ENCODE results near the gene UBFD1. TPM values are rescaled to one million over a fixed set of nuclear protein-coding genes. Genes with fewer than 3 reads are reported as not detected.

UBFD1 gene
- total RNA-seq, 1 donor from 2014 or later = 39.1 TPM

- TF ChIP-seq, protein P1, sequence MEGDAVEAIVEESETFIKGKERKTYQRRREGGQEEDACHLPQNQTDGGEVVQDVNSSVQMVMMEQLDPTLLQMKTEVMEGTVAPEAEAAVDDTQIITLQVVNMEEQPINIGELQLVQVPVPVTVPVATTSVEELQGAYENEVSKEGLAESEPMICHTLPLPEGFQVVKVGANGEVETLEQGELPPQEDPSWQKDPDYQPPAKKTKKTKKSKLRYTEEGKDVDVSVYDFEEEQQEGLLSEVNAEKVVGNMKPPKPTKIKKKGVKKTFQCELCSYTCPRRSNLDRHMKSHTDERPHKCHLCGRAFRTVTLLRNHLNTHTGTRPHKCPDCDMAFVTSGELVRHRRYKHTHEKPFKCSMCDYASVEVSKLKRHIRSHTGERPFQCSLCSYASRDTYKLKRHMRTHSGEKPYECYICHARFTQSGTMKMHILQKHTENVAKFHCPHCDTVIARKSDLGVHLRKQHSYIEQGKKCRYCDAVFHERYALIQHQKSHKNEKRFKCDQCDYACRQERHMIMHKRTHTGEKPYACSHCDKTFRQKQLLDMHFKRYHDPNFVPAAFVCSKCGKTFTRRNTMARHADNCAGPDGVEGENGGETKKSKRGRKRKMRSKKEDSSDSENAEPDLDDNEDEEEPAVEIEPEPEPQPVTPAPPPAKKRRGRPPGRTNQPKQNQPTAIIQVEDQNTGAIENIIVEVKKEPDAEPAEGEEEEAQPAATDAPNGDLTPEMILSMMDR (IDR thresholded peaks at IDR 0.05) = no peak
- Histone ChIP-seq H3K4me3 (no peak overlapping the region), H3K27ac (no peak overlapping the region), H3K36me3 (peaks cover 55% of the 10 kb centered on the region), H3K27me3 (ENCODE audit: low read depth) (no peaks in the 10 kb centered on the region), H3K4me1 (no peaks in the 10 kb centered on the region), H3K9me3 (no peaks in the 10 kb centered on the region)
- intact Hi-C loops (cut with DNase I) = no loop called here
- DNase-seq (no peak), ATAC-seq (no peak)
Measured at GRCh38 chr16:23611936-23612335, 54.4 kb downstream of the UBFD1 start.

GRCh38 chr16:23615805-23616204, 58.3 kb downstream of the UBFD1 start:
- intact Hi-C loops (cut with DNase I) = no loop called here
- DNase-seq = no peak
- peaks cover 76% of the 10 kb centered on the region for H3K36me3 ChIP-seq

More at GRCh38 chr16:23615805-23616204, 58.3 kb downstream of the UBFD1 start:
- Histone ChIP-seq H3K27me3 (ENCODE audit: low read depth) (no peaks in the 10 kb centered on the region), H3K4me3 (no peak overlapping the region), H3K9me3 (no peaks in the 10 kb centered on the region), H3K4me1 (no peaks in the 10 kb centered on the region), H3K27ac (no peak overlapping the region)
- TF ChIP-seq, protein P1 (IDR thresholded peaks at IDR 0.05) = no peak
- no peak for ATAC-seq

Other genes with a start within 250 kb of the UBFD1 start
- 21.3 TPM for gene COG7, start 104.5 kb upstream of the UBFD1 start, total RNA-seq
- 204 TPM for gene GGA2, start 47.2 kb upstream of the UBFD1 start, total RNA-seq
- 19.5 TPM for gene EARS2, start 377 bp upstream of the UBFD1 start, total RNA-seq
- 56.5 TPM for gene NDUFAB1, start 38.6 kb downstream of the UBFD1 start, total RNA-seq
- 12.7 TPM for gene PALB2, start 83.6 kb downstream of the UBFD1 start, total RNA-seq
- gene DCTN5, start 83.7 kb downstream of the UBFD1 start, total RNA-seq = 42.7 TPM
- 2.3 TPM for gene PLK1, start 121.2 kb downstream of the UBFD1 start, total RNA-seq
- 4.9 TPM for gene ERN2, start 155.5 kb downstream of the UBFD1 start, total RNA-seq
- gene CHP2, start 197.3 kb downstream of the UBFD1 start, total RNA-seq = 0.80 TPM